DMS 273 (cell line): ENCODE data around the gene TAF15.

ENCODE experiments used
- DNase-seq: peaks from one replicate; lab custom pipeline; 2025; ENCODE audit not compliant: unreplicated experiment; lab: John Stamatoyannopoulos, UW

TAF15 gene

DNA sequence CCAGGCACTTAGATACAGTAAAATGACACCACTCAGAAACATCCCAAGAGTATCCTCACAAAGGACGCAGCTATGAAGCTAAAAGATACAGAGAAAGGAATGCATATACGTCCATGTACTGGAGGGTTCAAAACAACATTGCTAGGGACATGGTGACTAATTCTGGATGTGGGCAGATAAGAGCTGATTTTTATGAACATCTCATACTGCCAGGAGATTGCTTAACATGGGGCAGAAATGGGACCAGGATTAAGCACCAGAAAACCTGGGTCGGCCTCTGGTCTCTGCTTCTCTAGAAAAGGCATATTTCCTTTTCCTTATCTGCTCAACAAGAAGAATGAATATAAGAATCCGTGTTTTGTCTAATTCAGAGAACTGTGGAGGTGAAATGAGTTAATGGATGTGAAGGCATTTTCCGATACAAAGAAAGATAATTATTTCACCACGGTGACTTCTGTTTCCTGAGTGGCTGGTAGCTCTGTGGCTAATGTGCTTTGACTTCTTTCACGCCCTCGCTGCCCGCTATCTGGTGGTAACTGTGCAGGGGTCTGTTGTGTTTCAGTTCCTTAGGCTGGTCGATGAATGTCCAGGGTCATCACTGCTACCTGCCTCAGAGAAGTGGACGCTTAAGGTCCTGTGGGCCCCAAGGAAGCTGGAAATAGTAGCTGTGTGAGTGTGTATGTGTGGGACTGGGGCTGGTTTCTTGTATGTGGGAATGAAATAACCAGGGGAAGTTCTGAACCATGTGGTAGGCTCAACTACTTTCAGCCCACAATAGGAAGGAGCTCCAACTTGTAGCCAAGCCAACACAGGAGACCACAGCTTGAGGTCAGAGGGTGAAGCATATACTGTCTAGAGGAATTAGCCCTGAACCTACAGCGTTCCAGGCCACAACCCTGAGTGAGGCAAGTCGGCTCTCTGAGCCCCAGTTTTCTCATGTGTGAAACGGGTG lies 86.6 kb downstream of the TAF15 start:
- no peak for DNase-seq
